NCI-H1930 (cell line): Measurements from ENCODE around the gene FNIP2.

Source experiments
- DNase-seq, 2 experiments: peaks; one replicate each; lab custom pipeline; 2025; lab: John Stamatoyannopoulos, UW

The FNIP2 gene

GRCh38 chr4:158763462-158763861, 5.4 kb upstream of the FNIP2 start:
- no peak for DNase-seq

- no peak for DNase-seq
Measured at GRCh38 chr4:158766434-158767044, 2.3 kb upstream of the FNIP2 start.

DNA sequence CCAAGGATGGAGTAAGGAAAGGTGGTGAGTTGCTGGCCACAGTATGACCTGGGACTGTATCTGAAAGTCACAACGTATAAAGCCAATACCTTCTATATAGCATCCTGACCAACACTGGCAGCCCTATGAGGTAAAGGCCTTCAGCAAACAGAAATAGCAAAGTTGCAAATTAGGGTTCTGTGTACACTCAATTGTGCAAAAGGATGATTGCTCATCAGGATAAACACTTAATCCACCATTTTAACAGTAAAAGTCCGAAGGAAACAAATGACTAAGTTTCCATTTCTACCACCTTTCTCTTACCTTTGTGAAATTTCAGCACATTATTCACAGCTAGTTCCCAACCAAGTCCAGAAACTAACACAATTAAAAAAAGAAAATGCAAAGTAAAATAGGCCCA, 1.4 kb upstream of the FNIP2 start:
- DNase-seq: no peak

- DNase-seq: no peak
Measured at GRCh38 chr4:158769175-158769921, 522 bp downstream of the FNIP2 start.

- DNase-seq: no peak
Measured at GRCh38 chr4:158770671-158771070, 1.8 kb downstream of the FNIP2 start.

- DNase-seq: no peak
Measured at GRCh38 chr4:158771776-158772175, 3.0 kb downstream of the FNIP2 start.

DNA sequence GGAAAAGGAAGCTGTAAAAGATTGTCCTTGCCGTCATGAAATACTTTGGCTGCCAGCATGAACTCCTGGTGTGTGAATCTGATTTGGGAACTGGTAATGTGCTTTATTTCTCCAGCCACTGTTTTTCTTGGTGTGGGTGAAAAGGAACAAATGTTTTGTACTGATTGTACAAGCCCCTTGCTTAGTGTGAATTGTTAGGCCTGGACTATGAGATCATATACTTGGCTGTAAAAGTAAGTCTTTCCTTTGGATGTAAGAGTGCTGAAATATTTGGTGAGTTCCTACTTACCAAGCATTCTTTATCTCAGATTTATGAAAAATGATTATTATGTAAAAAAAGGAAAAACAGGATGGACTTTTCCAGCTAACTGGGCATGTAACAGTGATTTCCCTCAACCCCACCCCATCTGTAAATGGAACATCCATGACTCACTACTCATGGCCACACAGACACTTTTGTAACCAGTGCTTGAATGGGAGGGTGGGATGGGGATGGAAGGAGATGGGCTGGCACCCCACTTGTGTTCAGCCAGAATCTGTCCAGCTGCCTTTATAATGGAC, 6.3 kb downstream of the FNIP2 start:
- DNase-seq: no peak

DNA sequence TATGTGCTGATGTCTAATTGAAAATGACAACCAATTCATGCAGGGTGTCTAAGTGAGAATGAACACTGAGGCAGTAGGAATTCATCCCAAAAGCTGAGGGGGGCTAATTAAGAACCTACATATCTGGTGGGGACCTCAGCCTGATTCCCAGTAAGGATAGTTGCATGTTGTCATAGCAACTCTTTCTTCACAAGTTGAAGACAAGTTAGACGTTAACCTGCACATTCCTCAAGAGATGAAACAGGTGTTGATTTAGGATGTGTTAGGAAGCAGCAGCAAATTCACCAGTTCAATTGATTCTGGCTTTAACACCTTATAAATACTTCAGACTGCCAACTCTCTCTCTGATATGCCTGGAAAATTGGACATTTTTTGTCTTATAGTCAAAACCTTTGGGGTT, 7.3 kb downstream of the FNIP2 start:
- DNase-seq: no peak

DNA sequence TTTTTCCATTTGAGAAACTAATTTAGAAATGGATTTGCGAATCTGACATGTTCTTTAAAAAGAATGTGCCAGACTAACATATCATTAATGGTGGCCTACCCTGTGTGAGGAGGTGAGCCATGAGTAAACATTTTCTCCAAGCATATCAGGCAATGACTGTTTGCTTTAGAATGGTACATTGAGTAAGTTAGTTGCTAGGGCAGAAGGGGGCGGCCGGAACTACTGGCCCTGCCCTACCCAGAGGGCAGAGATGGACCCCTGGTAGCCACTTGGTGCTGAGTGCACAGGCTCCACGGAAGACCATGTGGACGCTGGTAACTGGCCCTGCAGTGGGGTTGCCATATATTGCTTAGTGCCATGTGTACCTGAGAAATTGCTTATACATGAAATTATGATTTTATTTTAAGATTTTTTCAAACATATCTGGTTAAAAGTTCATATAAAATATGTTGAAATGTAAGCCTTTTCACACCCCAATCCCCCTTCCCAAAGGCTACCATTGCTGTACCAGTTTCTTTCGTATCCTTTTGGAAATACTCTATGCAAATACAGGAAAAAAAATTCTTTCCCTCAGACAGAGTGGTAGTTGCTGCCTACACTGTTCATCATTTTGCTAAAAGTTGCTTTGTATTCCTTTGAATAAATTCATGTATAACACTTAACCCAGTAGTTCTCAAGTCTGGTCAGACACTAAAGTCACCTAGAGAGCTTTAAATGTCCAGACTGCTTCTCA, 8.8 kb downstream of the FNIP2 start:
- DNase-seq: no peak

DNA sequence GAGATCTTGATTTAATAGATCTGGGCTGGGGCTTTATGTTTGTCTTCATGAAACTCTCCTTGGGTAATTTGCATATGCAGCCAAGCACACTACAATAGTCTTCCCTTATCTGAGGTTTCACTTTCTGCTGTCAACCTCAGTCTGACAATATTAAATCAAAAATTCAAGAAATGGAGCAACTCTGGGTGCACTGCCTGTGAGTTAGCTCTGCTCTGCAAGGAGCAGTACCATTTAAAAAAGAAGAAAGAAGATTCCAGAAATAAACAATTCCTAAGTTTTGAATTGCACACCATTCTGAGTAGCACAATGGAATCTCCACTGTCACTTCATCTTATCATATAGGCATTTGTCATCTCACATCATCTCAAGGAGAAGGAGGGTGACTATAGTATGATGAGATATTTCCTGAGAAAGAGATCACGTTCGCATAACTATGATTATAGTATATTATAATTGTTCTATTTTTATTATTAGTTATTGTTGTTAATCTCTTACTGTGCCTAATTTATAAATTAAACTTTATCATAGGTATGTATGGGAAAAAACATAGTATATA, 9.4 kb downstream of the FNIP2 start:
- DNase-seq: no peak

GRCh38 chr4:158778712-158779111, 9.9 kb downstream of the FNIP2 start:
- no peak for DNase-seq

- DNase-seq: no peak
Measured at GRCh38 chr4:158781963-158782362, 13.1 kb downstream of the FNIP2 start.

DNA sequence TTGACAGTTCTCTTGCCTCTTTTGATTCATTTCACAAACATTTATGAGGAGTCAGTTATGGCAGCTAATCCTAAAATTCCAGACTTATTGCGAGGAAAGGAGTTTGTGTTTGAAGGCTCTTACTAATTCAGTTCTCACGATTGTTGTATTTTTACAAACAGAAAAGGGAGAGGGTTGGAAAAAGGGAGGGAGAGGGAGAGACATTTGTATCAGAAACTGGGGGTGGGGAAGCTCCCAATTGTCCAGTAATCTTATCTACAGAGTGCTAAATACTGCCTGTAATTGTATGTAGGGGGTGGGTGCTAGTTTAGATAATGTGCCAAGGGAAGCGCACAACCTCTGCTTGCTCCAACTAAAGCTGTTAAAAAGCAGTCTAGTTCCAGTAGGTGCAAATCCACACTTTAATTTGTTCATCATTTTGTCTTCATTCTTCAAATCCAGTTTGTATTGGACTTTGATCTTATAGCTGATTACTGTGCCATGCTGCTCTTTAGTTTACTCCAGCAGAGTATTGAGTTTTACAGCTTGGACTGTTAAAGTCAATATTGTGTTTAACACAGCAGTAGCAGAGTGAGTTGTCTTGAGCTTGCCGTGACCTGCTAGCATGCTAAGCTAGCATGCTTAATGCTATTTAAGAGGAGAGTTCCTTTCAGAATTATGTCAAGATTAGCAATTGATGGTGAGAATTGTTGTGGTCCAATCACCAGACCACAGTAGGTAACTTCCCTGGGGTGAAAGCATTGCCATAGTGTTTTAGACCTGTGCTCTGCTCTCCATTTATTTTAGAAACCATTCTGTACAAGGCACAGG, 13.9 kb downstream of the FNIP2 start:
- no peak for DNase-seq

GRCh38 chr4:158783785-158784184, 15.0 kb downstream of the FNIP2 start:
- no peak for DNase-seq

GRCh38 chr4:158785718-158786117, 16.9 kb downstream of the FNIP2 start:
- DNase-seq: no peak

GRCh38 chr4:158786121-158786601, 17.3 kb downstream of the FNIP2 start:
- no peak for DNase-seq

GRCh38 chr4:158786955-158787354, 18.1 kb downstream of the FNIP2 start:
- no peak for DNase-seq

GRCh38 chr4:158787709-158788475, 19.1 kb downstream of the FNIP2 start:
- no peak for DNase-seq

GRCh38 chr4:158788516-158788915, 19.7 kb downstream of the FNIP2 start:
- DNase-seq: no peak

DNA sequence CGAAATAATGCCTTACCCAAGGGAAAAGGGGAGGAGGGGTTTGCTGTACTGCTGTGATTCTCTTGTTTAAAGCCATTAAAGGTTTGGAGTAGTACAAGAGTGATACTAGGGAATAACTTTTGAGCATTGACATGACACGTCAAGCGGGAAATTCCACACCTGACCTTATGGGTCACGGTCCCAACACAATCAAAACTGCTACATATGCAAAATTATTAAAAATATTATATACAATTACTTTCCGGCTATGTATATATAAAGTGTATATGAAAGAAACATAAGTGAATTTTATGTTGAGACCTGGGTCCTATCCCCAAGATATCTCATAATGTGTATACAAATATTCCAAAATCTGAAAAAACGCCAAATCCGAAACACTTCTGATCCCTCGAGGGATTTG, 21.0 kb downstream of the FNIP2 start:
- no peak for DNase-seq

- DNase-seq: no peak
Measured at GRCh38 chr4:158793021-158793420, 24.2 kb downstream of the FNIP2 start.
